KMS-11 (cell line): ENCODE results near the gene FRMD8.
A peak's percentile ranks its signal among the peaks of the same experiment; 100 is the strongest.
"Not testable (repeated sequence)": the region's sequence is repeated elsewhere in the genome, so short reads cannot be mapped to it uniquely, and the experiment has no call there.

Experiments used
- H2AFZ ChIP-seq: fragments of 200-600 bp; sonication (generic); 2 replicates; pipeline ENCODE4 v1.6.1; 2016; ENCODE audit warnings: antibody characterized with exemption, mixed run types, low read depth
- H3K27ac ChIP-seq: fragments of 200-600 bp; sonication (generic); 2 replicates; pipeline ENCODE4 v1.6.1; 2016; ENCODE audit warnings: mild to moderate bottlenecking, mixed run types
- H3K27me3 ChIP-seq: fragments of 200-600 bp; sonication (generic); 2 replicates; pipeline ENCODE4 v1.6.1; 2017; ENCODE audit warnings: mild to moderate bottlenecking, low read depth, mixed run types, moderate library complexity; ENCODE audit not compliant: insufficient read depth
- H3K36me3 ChIP-seq: fragments of 200-600 bp; sonication (generic); 2 replicates; pipeline ENCODE4 v1.6.1; 2017; ENCODE audit warnings: mild to moderate bottlenecking, mixed run types; ENCODE audit not compliant: insufficient read depth
- H3K4me1 ChIP-seq: fragments of 200-600 bp; sonication (generic); 2 replicates; pipeline ENCODE4 v1.6.1; 2016; ENCODE audit warnings: mild to moderate bottlenecking, low read depth, mixed run types; ENCODE audit not compliant: poor library complexity, severe bottlenecking
- H3K4me2 ChIP-seq: fragments of 200-600 bp; sonication (generic); 2 replicates; pipeline ENCODE4 v1.7.0; 2016; ENCODE audit warnings: mild to moderate bottlenecking, mixed run types
- H3K4me3 ChIP-seq: fragments of 200-600 bp; sonication (generic); IDR thresholded peaks from 2 replicates; pipeline ENCODE4 v1.6.1; 2017; ENCODE audit warnings: low read depth, low read length, mixed read lengths; ENCODE audit not compliant: insufficient read depth
- H3K79me2 ChIP-seq: fragments of 200-600 bp; sonication (generic); 2 replicates; pipeline ENCODE4 v1.6.1; 2016; ENCODE audit warnings: low read depth, mixed run types; ENCODE audit not compliant: insufficient read depth
- H3K9ac ChIP-seq: fragments of 200-600 bp; sonication (generic); 2 replicates; pipeline ENCODE4 v1.6.1; 2016; ENCODE audit warnings: mild to moderate bottlenecking, mixed run types
- H4K20me1 ChIP-seq: fragments of 200-600 bp; sonication (generic); 2 replicates; pipeline ENCODE4 v1.6.1; 2016; ENCODE audit warnings: mild to moderate bottlenecking, mixed run types; ENCODE audit not compliant: insufficient read depth
- TF ChIP-seq, protein P1 (sequence below): fragments of 200-600 bp; sonication (generic); conservative IDR thresholded peaks from 2 replicates; pipeline ENCODE4 v1.6.1; 2017; ENCODE audit warnings: low read depth, mild to moderate bottlenecking, antibody characterized with exemption, low read length, moderate library complexity, mixed read lengths

FRMD8 gene

DNA sequence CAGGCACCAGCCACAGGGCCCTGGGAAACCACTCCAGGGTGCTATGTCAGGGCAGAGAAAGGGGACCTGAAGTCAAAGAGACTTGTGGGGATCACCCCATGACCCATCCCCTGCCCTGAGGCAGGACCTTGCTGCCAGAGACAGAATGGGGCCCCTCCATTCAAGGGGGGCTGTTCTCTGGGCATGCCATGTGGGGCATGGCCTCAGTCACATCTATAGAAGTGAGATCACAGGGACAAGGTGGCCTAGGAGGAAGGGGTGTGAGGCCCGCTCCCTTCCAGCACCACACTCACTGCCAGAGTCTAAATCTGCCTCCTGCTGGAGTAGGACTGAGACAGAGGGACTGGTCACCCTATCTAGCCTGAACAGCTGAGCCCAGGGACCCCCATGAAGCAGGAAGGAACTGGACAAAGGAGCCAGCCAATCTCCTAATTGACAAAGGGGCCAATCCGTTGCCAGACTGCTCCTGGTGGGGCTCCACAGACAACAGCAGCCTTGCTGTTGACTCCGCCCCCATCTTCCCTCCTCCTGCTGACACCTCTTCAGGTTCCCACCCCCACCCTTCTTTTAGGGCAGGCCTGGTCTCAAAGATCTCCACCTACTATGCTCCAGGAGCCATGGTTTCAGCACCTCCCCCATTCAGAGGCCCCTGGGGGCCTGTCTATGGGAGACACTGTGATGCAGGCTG is 62.1 kb downstream of the FRMD8 start:
- Histone ChIP-seq H3K4me1 (peaks cover 33% of the 10 kb centered on the region), H4K20me1 (no peaks in the 10 kb centered on the region), H3K27ac (peak overlapping the region; percentile 20; the same call in 1 of the 2 replicates), H3K9ac (no peak overlapping the region), H3K27me3 (no peaks in the 10 kb centered on the region), H3K36me3 (no peaks in the 10 kb centered on the region), H3K4me2 (peak overlapping the region; percentile 17; the same call in 1 of the 2 replicates), H3K4me3 (no peak overlapping the region), H2AFZ (no peak overlapping the region), H3K79me2 (no peaks in the 10 kb centered on the region)
- TF ChIP-seq, protein P1, sequence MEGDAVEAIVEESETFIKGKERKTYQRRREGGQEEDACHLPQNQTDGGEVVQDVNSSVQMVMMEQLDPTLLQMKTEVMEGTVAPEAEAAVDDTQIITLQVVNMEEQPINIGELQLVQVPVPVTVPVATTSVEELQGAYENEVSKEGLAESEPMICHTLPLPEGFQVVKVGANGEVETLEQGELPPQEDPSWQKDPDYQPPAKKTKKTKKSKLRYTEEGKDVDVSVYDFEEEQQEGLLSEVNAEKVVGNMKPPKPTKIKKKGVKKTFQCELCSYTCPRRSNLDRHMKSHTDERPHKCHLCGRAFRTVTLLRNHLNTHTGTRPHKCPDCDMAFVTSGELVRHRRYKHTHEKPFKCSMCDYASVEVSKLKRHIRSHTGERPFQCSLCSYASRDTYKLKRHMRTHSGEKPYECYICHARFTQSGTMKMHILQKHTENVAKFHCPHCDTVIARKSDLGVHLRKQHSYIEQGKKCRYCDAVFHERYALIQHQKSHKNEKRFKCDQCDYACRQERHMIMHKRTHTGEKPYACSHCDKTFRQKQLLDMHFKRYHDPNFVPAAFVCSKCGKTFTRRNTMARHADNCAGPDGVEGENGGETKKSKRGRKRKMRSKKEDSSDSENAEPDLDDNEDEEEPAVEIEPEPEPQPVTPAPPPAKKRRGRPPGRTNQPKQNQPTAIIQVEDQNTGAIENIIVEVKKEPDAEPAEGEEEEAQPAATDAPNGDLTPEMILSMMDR: no peak

DNA sequence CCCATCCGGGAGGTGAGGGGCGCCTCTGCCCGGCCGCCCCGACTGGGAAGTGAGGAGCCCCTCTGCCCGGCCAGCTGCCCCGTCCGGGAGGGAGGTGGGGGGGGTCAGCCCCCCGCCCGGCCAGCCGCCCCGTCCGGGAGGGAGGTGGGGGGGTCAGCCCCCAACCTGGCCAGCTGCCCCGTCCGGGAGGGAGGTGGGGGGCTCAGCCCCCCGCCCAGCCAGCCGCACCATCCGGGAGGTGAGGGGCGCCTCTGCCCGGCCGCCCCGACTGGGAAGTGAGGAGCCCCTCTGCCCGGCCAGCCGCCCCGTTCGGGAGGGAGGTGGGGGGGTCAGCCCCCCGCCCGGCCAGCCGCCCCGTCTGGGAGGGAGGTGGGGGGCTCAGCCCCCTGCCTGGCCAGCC is 64.9 kb downstream of the FRMD8 start:
- not testable (repeated sequence) for H3K9ac ChIP-seq, H3K27ac ChIP-seq, H3K4me3 ChIP-seq, H3K27me3 ChIP-seq, H3K4me2 ChIP-seq, H3K36me3 ChIP-seq, H3K79me2 ChIP-seq, H2AFZ ChIP-seq, H4K20me1 ChIP-seq
- peaks cover 25% of the 10 kb centered on the region for H3K4me1 ChIP-seq

DNA sequence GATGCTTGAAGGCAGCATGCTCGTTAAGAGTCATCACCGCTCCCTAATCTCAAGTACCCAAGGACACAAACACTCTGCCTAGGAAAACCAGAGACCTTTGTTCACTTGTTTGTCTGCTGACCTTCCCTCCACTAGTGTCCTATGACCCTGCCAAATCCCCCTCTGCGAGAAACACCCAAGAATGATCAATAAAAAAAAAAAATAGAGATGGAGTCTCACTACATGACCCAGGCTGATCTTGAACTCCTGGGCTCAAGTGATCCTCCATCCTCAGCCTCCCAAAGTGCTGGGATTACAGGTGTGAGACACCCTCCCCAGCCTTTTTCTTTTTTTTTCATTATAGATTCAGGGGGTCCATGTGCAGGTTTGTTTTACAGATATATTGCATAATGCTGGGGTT is 65.8 kb downstream of the FRMD8 start:
- peaks cover 18% of the 10 kb centered on the region for H3K4me1 ChIP-seq
- not testable (repeated sequence) for H3K9ac ChIP-seq, H3K36me3 ChIP-seq, H3K27me3 ChIP-seq, H2AFZ ChIP-seq, H3K4me2 ChIP-seq, H3K4me3 ChIP-seq, H4K20me1 ChIP-seq, H3K79me2 ChIP-seq, H3K27ac ChIP-seq

DNA sequence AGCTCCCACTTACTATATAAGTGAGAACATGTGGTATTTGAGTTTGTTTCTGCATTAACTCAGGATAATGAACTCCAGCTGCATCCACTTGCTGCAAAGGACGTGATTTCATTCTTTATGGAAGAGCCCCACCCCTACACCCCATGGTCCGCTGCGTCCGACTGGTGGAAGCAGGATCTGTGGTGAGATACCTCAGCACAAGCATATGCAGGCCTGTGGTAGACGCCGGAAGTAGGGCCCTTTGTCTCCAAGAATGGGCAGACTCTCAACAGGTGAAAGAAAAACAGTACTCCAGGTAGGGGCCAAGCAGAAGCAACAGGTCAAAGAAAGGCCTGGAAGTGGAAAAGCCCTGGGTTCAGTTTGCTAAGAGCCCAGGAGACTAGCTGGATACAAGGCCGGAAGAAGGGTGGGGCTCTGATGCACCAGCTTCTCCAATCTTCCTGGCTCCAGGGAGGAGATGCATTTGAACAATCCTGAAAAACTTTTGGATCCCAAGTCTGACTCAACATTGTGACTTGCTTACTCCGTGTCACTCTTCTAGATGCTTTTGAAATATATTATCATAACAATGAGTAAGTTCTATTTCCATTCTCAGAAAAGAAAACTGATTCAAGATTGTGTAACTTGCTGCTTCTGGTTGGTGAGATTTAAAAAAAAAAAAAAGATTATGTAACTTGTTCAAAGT is 66.5 kb downstream of the FRMD8 start:
- Histone ChIP-seq H3K36me3 (no peaks in the 10 kb centered on the region), H3K4me1 (peaks cover 11% of the 10 kb centered on the region), H3K27me3 (no peaks in the 10 kb centered on the region), H3K79me2 (no peaks in the 10 kb centered on the region), H2AFZ (no peak overlapping the region), H3K9ac (no peak overlapping the region), H4K20me1 (no peaks in the 10 kb centered on the region), H3K4me2 (no peak overlapping the region), H3K4me3 (no peak overlapping the region), H3K27ac (no peak overlapping the region)
- TF ChIP-seq, protein P1: no peak

DNA sequence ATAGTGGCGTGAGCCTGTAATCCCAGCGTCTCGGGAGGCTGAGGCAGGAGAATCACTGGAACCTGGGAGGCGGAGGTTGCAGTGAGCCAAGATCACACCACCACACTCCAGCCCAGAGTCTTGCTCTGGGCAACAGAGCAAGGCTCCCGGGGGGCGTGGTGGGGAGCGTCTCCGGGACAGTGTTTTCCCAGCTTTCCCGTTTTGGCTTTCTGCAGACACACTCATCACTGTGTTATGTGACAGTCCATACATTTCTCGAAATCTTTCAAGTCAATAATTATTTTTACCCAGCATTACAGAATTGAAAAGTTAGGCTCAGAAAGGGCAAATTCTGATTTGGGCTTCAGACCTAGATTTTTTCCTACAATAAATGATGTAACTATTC is 67.9 kb downstream of the FRMD8 start:
- Histone ChIP-seq H3K4me1 (no peaks in the 10 kb centered on the region), H3K4me2 (peak overlapping the region; percentile 90), H3K27me3 (no peaks in the 10 kb centered on the region), H2AFZ (peak overlapping the region; percentile 89; the same call in 1 of the 2 replicates), H3K27ac (no peak overlapping the region), H3K79me2 (no peaks in the 10 kb centered on the region), H3K4me3 (no peak overlapping the region), H3K9ac (0 out of 2 replicates have a peak overlapping the region, but pooled peaks have one; percentile 43), H4K20me1 (no peaks in the 10 kb centered on the region), H3K36me3 (no peaks in the 10 kb centered on the region)
- TF ChIP-seq, protein P1: no peak
